ENCODE data around the gene SURF2.
"Not testable (repeated sequence)": the region's sequence is repeated elsewhere in the genome, so short reads cannot be mapped to it uniquely, and the experiment has no call there.

SURF2 gene

GRCh38 chr9:133385452-133385851, 29.1 kb downstream of the SURF2 start:
- DNase-seq (ENCODE audit: low read depth in 2 of 2) = no peak
- TF ChIP-seq CTCF (IDR thresholded peaks at IDR 0.05; ENCODE audit: low read depth, low read length) = no peak
- H3K4me3 ChIP-seq (replicated peaks in 1 of 2; ENCODE audit: low read depth in 2 of 2, low read length in 2 of 2) = no peak overlapping the region

GRCh38 chr9:133386338-133386737, 30.0 kb downstream of the SURF2 start:
- no peak overlapping the region for H3K4me3 ChIP-seq (replicated peaks in 1 of 2; ENCODE audit: low read depth in 2 of 2, low read length in 2 of 2)
- TF ChIP-seq CTCF (IDR thresholded peaks at IDR 0.05; ENCODE audit: low read depth, low read length) = no peak
- no peak for DNase-seq (ENCODE audit: low read depth in 2 of 2)

- no peak overlapping the region for H3K4me3 ChIP-seq (replicated peaks in 1 of 2; ENCODE audit: low read depth in 2 of 2, low read length in 2 of 2)
- TF ChIP-seq CTCF (IDR thresholded peaks at IDR 0.05; ENCODE audit: low read depth, low read length) = no peak
- no peak for DNase-seq (ENCODE audit: low read depth in 2 of 2)
These were observed 31.3 kb downstream of the SURF2 start for GRCh38 chr9:133387680-133388079.

GRCh38 chr9:133389025-133389557, 32.7 kb downstream of the SURF2 start:
- TF ChIP-seq CTCF (IDR thresholded peaks at IDR 0.05; ENCODE audit: low read depth, low read length) = no peak
- DNase-seq (ENCODE audit: low read depth in 2 of 2) = no peak
- H3K4me3 ChIP-seq (replicated peaks in 1 of 2; ENCODE audit: low read depth in 2 of 2, low read length in 2 of 2) = no peak overlapping the region

- H3K4me3 ChIP-seq (replicated peaks in 1 of 2; ENCODE audit: low read depth in 2 of 2, low read length in 2 of 2) = no peak overlapping the region
- TF ChIP-seq CTCF (IDR thresholded peaks at IDR 0.05; ENCODE audit: low read depth, low read length) = no peak
- DNase-seq (ENCODE audit: low read depth in 2 of 2) = no peak
These were observed 33.2 kb downstream of the SURF2 start for GRCh38 chr9:133389562-133389961.

GRCh38 chr9:133390713-133391112, 34.4 kb downstream of the SURF2 start:
- TF ChIP-seq CTCF (IDR thresholded peaks at IDR 0.05; ENCODE audit: low read depth, low read length) = no peak
- no peak overlapping the region for H3K4me3 ChIP-seq (replicated peaks in 1 of 2; ENCODE audit: low read depth in 2 of 2, low read length in 2 of 2)
- DNase-seq (ENCODE audit: low read depth in 2 of 2) = no peak

- H3K4me3 ChIP-seq (replicated peaks in 1 of 2; ENCODE audit: low read depth in 2 of 2, low read length in 2 of 2) = not testable (repeated sequence)
These were observed 35.1 kb downstream of the SURF2 start for GRCh38 chr9:133391449-133391848.

GRCh38 chr9:133392308-133392707, 36.0 kb downstream of the SURF2 start:
- not testable (repeated sequence) for DNase-seq (ENCODE audit: low read depth in 2 of 2)

More at GRCh38 chr9:133391449-133391848, 35.1 kb downstream of the SURF2 start:
- DNase-seq (ENCODE audit: low read depth in 2 of 2) = not testable (repeated sequence)

More at GRCh38 chr9:133392308-133392707, 36.0 kb downstream of the SURF2 start:
- H3K4me3 ChIP-seq (replicated peaks in 1 of 2; ENCODE audit: low read depth in 2 of 2, low read length in 2 of 2) = not testable (repeated sequence)

All from cardiac fibroblast (primary cell).